GM12873 (cell line): Measurements from ENCODE around the gene C9orf50.

ENCODE experiments used
- CTCF ChIP-seq: IDR thresholded peaks from 2 replicates; pipeline ENCODE4 v1.5.1; 2012; ENCODE audit warnings: low read depth, mild to moderate bottlenecking, moderate library complexity, low read length, control low read depth; ENCODE audit not compliant: insufficient read depth; ENCODE audit errors: missing control alignments

The C9orf50 gene

GRCh38 chr9:129640871-129641749, 20.2 kb upstream of the C9orf50 start:
- TF ChIP-seq CTCF, result no peak

GRCh38 chr9:129640086-129640870, 19.4 kb upstream of the C9orf50 start:
- TF ChIP-seq CTCF, result no peak

GRCh38 chr9:129639756-129640085, 18.8 kb upstream of the C9orf50 start:
- TF ChIP-seq CTCF, result no peak

GRCh38 chr9:129639034-129639630, 18.2 kb upstream of the C9orf50 start:
- no peak for TF ChIP-seq CTCF

- no peak for TF ChIP-seq CTCF
Observed at GRCh38 chr9:129637673-129638439, 17.0 kb upstream of the C9orf50 start.

GRCh38 chr9:129637102-129637501, 16.2 kb upstream of the C9orf50 start:
- no peak for TF ChIP-seq CTCF
